Stimulated activated CD8-positive, alpha-beta memory T cell treated with anti-CD3 and anti-CD28 coated beads, Interleukin-15, amount 100 ng/mL, for 48 hours (primary cell): Measurements from ENCODE around the gene KDM5A.

Source experiments
- DNase-seq, 2 donors: peaks; one replicate each; pipeline ENCODE4 v3.0.0-alpha.2; 2020; ENCODE audit warnings: low read depth in 2 of 2

KDM5A gene

GRCh38 chr12:272942-273341 is 116.2 kb downstream of the KDM5A start:
- no peak for DNase-seq

GRCh38 chr12:271161-271560 is 118.0 kb downstream of the KDM5A start:
- DNase-seq = no peak

GRCh38 chr12:269191-269590 is 119.9 kb downstream of the KDM5A start:
- DNase-seq = no peak

GRCh38 chr12:268483-268840 is 120.7 kb downstream of the KDM5A start:
- no peak for DNase-seq

- DNase-seq = no peak
Measured at GRCh38 chr12:267581-268482, 121.3 kb downstream of the KDM5A start.

GRCh38 chr12:265096-265495 is 124.0 kb downstream of the KDM5A start:
- no peak for DNase-seq

- no peak for DNase-seq
Measured at GRCh38 chr12:264269-264668, 124.9 kb downstream of the KDM5A start.

- DNase-seq = no peak
Measured at GRCh38 chr12:263574-263973, 125.5 kb downstream of the KDM5A start.

- DNase-seq = no peak
Measured at GRCh38 chr12:262817-263216, 126.3 kb downstream of the KDM5A start, which contains the start of gene SLC6A13. Gene SLC6A13 (minus strand): TSS chr12:262836. CDS start chr12:260052, 2,784 bp downstream.

- no peak for DNase-seq
Measured at GRCh38 chr12:262113-262512, 127.0 kb downstream of the KDM5A start.

GRCh38 chr12:257521-258321 is 131.4 kb downstream of the KDM5A start:
- no peak for DNase-seq

- DNase-seq = no peak
Measured at GRCh38 chr12:256958-257357, 132.2 kb downstream of the KDM5A start.

- DNase-seq = no peak
Measured at GRCh38 chr12:256225-256624, 132.9 kb downstream of the KDM5A start.

- DNase-seq = no peak
Measured at GRCh38 chr12:254912-255311, 134.2 kb downstream of the KDM5A start.

- no peak for DNase-seq
Measured at GRCh38 chr12:254039-254438, 135.1 kb downstream of the KDM5A start.

- DNase-seq = no peak
Measured at GRCh38 chr12:253116-253831, 135.8 kb downstream of the KDM5A start.

GRCh38 chr12:252636-253035 is 136.5 kb downstream of the KDM5A start:
- no peak for DNase-seq

GRCh38 chr12:247271-247670 is 141.8 kb downstream of the KDM5A start:
- DNase-seq = no peak

- no peak for DNase-seq
Measured at GRCh38 chr12:243381-243780, 145.7 kb downstream of the KDM5A start.

- DNase-seq = no peak
Measured at GRCh38 chr12:242496-242895, 146.6 kb downstream of the KDM5A start.

- no peak for DNase-seq
Measured at GRCh38 chr12:241266-241665, 147.9 kb downstream of the KDM5A start.

- no peak for DNase-seq
Measured at GRCh38 chr12:240566-240965, 148.6 kb downstream of the KDM5A start.
